ENCODE results near the gene NCAPG2.
A peak's percentile ranks its signal among the peaks of the same experiment; 100 is the strongest.

The NCAPG2 gene, protein sequence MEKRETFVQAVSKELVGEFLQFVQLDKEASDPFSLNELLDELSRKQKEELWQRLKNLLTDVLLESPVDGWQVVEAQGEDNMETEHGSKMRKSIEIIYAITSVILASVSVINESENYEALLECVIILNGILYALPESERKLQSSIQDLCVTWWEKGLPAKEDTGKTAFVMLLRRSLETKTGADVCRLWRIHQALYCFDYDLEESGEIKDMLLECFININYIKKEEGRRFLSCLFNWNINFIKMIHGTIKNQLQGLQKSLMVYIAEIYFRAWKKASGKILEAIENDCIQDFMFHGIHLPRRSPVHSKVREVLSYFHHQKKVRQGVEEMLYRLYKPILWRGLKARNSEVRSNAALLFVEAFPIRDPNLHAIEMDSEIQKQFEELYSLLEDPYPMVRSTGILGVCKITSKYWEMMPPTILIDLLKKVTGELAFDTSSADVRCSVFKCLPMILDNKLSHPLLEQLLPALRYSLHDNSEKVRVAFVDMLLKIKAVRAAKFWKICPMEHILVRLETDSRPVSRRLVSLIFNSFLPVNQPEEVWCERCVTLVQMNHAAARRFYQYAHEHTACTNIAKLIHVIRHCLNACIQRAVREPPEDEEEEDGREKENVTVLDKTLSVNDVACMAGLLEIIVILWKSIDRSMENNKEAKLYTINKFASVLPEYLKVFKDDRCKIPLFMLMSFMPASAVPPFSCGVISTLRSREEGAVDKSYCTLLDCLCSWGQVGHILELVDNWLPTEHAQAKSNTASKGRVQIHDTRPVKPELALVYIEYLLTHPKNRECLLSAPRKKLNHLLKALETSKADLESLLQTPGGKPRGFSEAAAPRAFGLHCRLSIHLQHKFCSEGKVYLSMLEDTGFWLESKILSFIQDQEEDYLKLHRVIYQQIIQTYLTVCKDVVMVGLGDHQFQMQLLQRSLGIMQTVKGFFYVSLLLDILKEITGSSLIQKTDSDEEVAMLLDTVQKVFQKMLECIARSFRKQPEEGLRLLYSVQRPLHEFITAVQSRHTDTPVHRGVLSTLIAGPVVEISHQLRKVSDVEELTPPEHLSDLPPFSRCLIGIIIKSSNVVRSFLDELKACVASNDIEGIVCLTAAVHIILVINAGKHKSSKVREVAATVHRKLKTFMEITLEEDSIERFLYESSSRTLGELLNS

DNA sequence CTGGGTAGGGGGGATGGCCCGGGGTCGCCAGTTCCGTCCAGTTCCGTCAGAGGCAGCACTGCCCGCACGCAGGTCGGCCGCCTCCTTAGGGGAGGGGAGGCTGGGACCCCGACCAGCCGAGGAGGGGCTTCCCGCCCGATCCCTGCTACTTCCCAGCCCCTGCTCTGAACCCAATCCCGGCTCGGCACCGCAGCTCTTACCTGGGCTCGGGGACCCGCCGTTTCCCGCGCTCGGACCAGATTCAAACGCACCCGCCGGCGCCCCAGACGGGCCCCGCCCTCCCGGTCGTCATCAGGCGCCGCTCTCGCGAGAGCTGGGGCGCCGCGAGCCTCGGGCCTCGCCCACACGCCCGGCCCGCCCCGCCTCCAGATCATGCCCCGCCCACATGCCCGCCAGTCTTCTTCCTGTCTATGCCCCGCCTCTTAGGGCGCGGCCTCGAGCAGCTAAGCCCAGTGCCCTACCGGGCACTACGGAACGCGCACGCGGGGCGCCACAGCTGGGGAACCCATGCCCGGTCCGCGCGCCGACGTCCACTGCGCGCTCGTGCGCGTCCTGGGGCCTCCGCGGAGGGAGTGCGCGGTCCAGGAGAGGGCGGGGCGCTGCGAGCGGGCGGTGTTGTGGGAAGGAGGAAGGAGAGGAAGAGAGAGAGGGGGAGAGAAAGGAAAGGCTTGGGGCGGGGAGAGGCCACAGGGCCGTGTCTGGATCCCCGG lies at the start of gene NCAPG2:
NCAPG2 (minus strand) TSS at position 281 of the 710 bp plus-strand sequence. CDS start 2,905 bp downstream, outside the sequence.
- peak; percentile 93 to 97 for DNase-seq (ENCODE audit: extremely low read depth in 1 of 2, low read depth in 1 of 2)

- no peak for DNase-seq (ENCODE audit: extremely low read depth in 1 of 2, low read depth in 1 of 2)
Measured at GRCh38 chr7:158753900-158754299, 49.3 kb upstream of the NCAPG2 start.

GRCh38 chr7:158751751-158752150 lies 47.1 kb upstream of the NCAPG2 start:
- DNase-seq (ENCODE audit: extremely low read depth in 1 of 2, low read depth in 1 of 2): no peak

DNA sequence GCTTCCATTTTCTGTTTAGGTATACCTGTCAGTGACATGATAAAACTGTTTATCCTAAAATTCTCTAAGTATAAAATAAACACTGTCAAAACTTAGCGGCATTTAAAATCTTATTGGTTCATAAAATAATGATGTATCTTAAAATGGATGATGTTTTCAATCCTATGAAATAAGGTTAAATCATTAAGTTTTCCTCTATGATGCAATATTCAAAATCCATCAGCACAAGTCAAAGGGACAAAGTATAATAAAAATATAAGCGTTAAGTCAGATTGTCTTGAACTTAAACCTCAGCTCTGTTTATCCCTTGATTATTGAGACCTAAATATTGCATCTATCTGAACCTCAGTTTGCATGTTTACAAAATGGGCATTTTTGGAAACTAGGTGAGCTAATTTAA lies 46.6 kb upstream of the NCAPG2 start:
- DNase-seq (ENCODE audit: extremely low read depth in 1 of 2, low read depth in 1 of 2): no peak

- DNase-seq (ENCODE audit: extremely low read depth in 1 of 2, low read depth in 1 of 2): no peak
Measured at GRCh38 chr7:158750702-158751101, 46.1 kb upstream of the NCAPG2 start.

DNA sequence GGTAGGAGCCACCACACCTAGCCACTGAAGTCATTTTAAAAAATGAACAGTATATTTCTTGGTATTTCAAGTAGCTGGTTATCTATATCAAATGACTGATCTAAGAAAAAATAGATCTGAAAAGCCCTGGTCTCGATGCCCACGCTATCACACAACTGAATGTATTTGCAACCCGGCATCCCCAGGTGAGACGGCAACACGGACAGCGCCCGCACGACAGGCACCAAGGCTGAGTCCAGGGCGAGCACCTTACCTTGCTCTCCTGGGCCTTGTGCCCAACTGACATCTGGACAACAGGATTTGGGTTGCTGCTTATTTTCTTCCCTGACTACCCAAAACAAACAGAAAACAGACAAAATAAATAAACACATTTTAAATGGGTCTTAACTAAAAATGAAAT lies 44.8 kb upstream of the NCAPG2 start:
- no peak for DNase-seq (ENCODE audit: extremely low read depth in 1 of 2, low read depth in 1 of 2)

- DNase-seq (ENCODE audit: extremely low read depth in 1 of 2, low read depth in 1 of 2): no peak
Measured at GRCh38 chr7:158748335-158748734, 43.7 kb upstream of the NCAPG2 start.

DNA sequence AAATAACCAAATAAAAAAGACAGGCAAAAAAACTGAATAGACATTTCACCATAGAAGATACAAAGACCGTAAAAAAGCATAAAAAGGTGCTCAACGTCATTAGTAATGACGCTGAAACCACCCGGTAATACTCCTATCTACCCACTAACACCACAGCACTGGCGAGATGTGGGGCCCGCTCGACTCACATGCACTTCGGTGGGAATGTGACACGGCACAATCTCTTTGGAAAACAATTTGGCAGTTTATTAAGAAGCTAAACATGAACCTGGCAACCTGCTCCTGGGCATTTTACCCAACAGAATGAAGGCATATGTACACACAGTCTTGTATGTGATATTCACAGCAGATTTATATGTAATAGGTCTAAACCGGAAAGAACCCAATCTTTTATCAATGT lies 42.8 kb upstream of the NCAPG2 start:
- no peak for DNase-seq (ENCODE audit: extremely low read depth in 1 of 2, low read depth in 1 of 2)

DNA sequence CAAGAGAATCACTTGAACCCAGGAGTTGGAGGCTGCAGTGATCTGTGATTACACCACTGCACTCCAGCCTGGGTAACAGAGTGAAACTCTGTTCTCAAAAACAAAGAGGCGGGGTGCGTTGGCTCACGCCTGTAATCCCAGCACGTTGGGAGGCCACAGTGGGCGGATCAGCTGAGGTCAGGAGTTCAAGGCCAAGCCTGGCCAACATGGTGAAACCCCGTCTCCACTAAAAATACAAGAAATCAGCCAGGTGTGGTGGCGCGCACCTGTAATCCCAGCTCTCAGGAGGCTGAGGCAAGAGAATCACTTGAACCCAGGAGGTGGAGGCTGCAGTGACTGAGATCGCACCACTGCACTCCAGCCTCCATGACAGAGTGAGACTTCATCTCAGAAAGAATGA lies 42.4 kb upstream of the NCAPG2 start:
- no peak for DNase-seq (ENCODE audit: extremely low read depth in 1 of 2, low read depth in 1 of 2)

- DNase-seq (ENCODE audit: extremely low read depth in 1 of 2, low read depth in 1 of 2): no peak
Measured at GRCh38 chr7:158745057-158745715, 40.6 kb upstream of the NCAPG2 start.

GRCh38 chr7:158744070-158744469 lies 39.5 kb upstream of the NCAPG2 start:
- DNase-seq (ENCODE audit: extremely low read depth in 1 of 2, low read depth in 1 of 2): no peak

DNA sequence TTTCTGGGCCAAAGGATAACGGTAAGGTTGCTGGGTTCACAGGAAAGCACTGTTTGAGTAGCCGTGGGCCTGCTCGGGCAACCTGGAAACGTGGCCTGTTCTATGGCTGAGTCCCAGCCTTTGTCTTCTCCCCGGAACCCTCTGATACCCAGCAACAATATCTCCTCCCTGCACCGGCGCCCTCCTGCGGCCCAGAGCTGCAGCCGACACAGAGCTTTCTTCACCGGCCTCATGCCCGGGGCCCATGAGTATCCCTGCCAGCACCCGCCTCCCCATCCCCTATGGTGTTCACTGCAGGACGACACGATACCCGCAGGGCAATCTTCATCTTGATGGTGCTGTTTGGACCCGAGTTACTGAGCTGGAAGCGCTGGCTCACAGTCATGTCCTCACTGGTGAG lies 38.6 kb upstream of the NCAPG2 start:
- DNase-seq (ENCODE audit: extremely low read depth in 1 of 2, low read depth in 1 of 2): no peak

GRCh38 chr7:158742065-158742821 lies 37.6 kb upstream of the NCAPG2 start:
- DNase-seq (ENCODE audit: extremely low read depth in 1 of 2, low read depth in 1 of 2): no peak

DNA sequence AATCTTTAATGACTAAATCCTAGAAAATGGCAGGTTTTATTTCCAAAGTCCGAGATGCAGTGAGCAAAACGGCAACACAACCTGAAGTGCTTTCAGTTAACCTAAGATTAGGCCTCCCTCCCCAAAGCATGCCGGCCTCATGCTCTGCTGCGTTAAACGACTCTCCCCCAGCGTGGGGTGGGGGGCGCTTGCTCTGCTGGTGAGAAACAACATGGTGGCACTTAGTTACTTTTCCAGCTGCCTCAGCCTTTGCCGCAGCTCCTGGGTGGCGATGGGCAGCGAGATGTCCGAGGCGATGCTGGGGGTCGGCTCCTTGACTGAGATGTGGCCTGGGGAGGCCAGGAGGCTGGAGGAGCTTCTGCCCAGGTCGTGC lies 36.7 kb upstream of the NCAPG2 start:
- DNase-seq (ENCODE audit: extremely low read depth in 1 of 2, low read depth in 1 of 2): no peak

- no peak for DNase-seq (ENCODE audit: extremely low read depth in 1 of 2, low read depth in 1 of 2)
Measured at GRCh38 chr7:158740657-158741293, 36.2 kb upstream of the NCAPG2 start.

DNA sequence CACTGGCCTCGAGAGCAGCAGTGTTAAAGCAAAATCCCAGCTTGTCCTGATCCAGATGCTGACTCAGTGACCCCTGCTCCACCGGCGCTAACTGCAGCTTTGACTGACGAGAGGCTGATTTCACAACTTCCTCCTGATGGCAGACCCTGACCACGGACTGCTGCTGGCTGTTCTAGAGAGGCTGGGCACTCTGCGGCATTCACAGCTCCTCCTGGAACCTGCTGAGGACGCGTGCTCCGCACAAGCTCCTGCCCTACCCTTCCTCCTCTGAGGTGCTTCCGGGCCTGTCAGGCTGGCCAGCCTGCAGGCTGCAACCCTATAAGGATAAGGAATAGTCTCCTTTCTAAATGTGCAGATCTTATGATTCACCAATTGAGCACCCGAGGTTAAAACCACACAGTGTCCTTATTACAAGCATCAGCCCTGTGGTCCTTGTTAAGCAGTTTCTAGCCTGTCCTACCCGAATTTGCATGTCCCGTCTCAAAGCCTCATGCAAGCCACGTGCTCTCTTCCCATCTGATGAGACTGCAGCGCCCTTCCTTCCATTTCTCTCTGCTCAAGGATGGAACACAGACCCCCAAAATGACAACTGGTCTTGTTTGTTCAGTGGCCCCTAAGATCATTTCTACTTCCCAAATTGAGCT lies 35.5 kb upstream of the NCAPG2 start:
- DNase-seq (ENCODE audit: extremely low read depth in 1 of 2, low read depth in 1 of 2): no peak

- DNase-seq (ENCODE audit: extremely low read depth in 1 of 2, low read depth in 1 of 2): no peak
Measured at GRCh38 chr7:158738841-158739240, 34.2 kb upstream of the NCAPG2 start.

- DNase-seq (ENCODE audit: extremely low read depth in 1 of 2, low read depth in 1 of 2): no peak
Measured at GRCh38 chr7:158737064-158737695, 32.6 kb upstream of the NCAPG2 start.
